Kidney (tissue), 14 donors: Measurements from ENCODE around the gene ITGA2. TPM values are rescaled to one million over a fixed set of nuclear protein-coding genes. Genes with fewer than 3 reads are reported as not detected.

Experiments used
- DNase-seq, 5 donors: peaks; one replicate each; pipeline ENCODE4 v3.0.0-alpha.2; 2013 to 2020
- FAIRE-seq: peaks from 2 replicates; lab custom pipeline; 2012; peaks lifted over from hg19 to GRCh38; lab: Jason Lieb, UNC
- H3K27ac ChIP-seq, 2 donors: one replicate each; pipeline ENCODE4 v1.7.0; 2013; ENCODE audit warnings: low read depth in 2 of 2, low read length in 2 of 2, inconsistent platforms in 1 of 2
- H3K27me3 ChIP-seq: one replicate; pipeline ENCODE4 v1.7.1; 2013; ENCODE audit warnings: low read length, inconsistent platforms; ENCODE audit not compliant: control insufficient read depth, insufficient read depth
- H3K36me3 ChIP-seq, 3 donors: one replicate each; pipeline versions ENCODE4 v1.7.0 to v1.7.1; 2013; ENCODE audit warnings: low read length in 3 of 3, control low read depth in 1 of 3, inconsistent platforms in 1 of 3; ENCODE audit not compliant: insufficient read depth in 3 of 3, control insufficient read depth in 2 of 3
- H3K4me1 ChIP-seq, 3 donors: one replicate each; pipeline versions ENCODE4 v1.7.0 to v1.7.1; 2013; ENCODE audit warnings: low read length in 3 of 3, inconsistent platforms in 1 of 3, low read depth in 1 of 3; ENCODE audit not compliant: control insufficient read depth in 2 of 3, insufficient read depth in 2 of 3
- H3K4me3 ChIP-seq, 3 donors: one replicate each; pipeline versions ENCODE4 v1.7.0 to v1.8.1; 2013; ENCODE audit warnings: low read length in 3 of 3, control low read depth in 1 of 3, inconsistent platforms in 1 of 3
- H3K9ac ChIP-seq, 3 donors: one replicate each; pipeline versions ENCODE4 v1.7.0 to v1.7.1; 2013; ENCODE audit warnings: low read length in 3 of 3, control low read depth in 1 of 3, inconsistent platforms in 1 of 3
- H3K9me3 ChIP-seq, 3 donors: one replicate each; pipeline versions ENCODE4 v1.7.0 to v1.7.1; 2013; ENCODE audit warnings: low read length in 3 of 3, control low read depth in 1 of 3, inconsistent platforms in 1 of 3; ENCODE audit not compliant: control insufficient read depth in 2 of 3, insufficient read depth in 1 of 3
- CTCF ChIP-seq: IDR thresholded peaks from 3 replicates; pipeline ENCODE4 v1.5.1; 2012; ENCODE audit warnings: mild to moderate bottlenecking, moderate library complexity, borderline replicate concordance; ENCODE audit not compliant: insufficient read depth; ENCODE audit errors: extremely low read depth
- intact Hi-C: fragments of 100-400 bp; cut with DNase I; formaldehyde crosslinking; loops from one replicate; pipeline ENCODE4 v1.11.1; 2022
- polyA plus RNA-seq: library from polyadenylated mRNA; stranded (reverse); fragments of 350-450 nt; fragmentation: Illumina TruSeq; extraction: RNeasy Lipid Tissue Mini Kit (QIAGEN cat#74804); gene quantifications from one replicate; pipeline ENCODE4 v1.2.3, GENCODE V29; 2014; ENCODE audit warnings: low read depth, low replicate concordance; ENCODE audit not compliant: insufficient read depth
- total RNA-seq: library from RNA; stranded (reverse); fragmentation: NEBNext Ultra II Directional; extraction: Animal tissue kit (Norgen Biotek cat#: 25700); gene quantifications from one replicate; pipeline ENCODE4 v1.2.1, GENCODE V29; 2021
- donor health status: control.
- donor health status: control.
- donor health status: control.
- donor health status: control.
- donor health status: control.
- donor health status: DM: yes; HTN: yes; CAD: no.
- donor health status: Normal renal cell carcinoma (clear cell type).

ITGA2 gene
- total and polyA plus RNA-seq, 2 donors from 2014 or later, result 4.9 to 44.5 TPM

DNA sequence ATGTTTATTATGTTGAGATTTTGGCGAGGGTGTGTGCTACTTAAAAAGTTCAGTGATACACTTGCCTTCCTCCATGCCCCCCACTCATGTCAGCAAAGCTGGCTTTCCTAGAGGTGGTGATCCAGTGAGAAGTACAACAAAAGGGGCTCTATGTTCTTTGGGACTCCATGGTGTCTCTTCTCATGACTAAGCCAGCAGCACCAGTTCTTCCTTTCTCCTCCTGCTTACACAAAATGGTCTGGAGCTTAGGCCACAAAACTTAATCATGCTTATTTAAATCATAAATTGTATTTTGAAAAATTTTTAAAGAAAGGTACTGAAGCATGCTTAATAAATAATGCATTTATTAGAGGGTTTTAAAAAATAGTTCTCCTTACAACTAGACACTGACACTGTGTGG, 98.0 kb downstream of the ITGA2 start:
- intact Hi-C loops, result no loop called here
- H3K27ac ChIP-seq, result no peak overlapping the region
- no peak for FAIRE-seq

DNA sequence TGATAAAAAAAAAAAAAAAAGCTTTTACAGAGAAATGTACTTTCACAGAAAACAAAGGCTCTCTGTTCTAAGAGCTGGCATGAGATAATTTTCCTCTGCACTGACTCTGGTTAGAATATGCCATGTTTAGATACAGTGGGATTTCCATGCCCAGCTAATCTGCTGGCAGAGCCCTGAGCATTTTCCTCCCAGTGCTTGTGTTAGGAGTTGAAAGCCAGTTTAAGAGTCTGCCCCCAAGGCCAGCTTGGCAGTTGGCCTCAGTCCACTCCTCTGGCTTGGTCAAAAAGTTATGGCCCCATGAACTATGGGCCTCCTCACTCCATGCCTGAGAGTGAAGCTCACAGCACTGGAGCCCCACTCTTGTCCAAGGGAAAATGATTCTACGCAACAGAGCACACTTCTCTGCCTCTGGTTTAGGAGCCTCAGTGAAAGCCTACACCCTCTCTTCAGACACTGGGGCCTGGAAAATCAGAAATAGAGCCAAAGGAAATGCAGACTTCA, 98.5 kb downstream of the ITGA2 start:
- intact Hi-C loops, result no loop called here

More for the DNA sequence above, 98.0 kb downstream of the ITGA2 start:
- no peak for TF ChIP-seq CTCF
- Histone ChIP-seq H3K9ac (no peak overlapping the region), H3K27me3 (no peaks in the 10 kb centered on the region), H3K9me3 (no peaks in the 10 kb centered on the region), H3K4me3 (no peak overlapping the region), H3K36me3 (no peaks in the 10 kb centered on the region), H3K4me1 (no peaks in the 10 kb centered on the region)
- no peak for DNase-seq

GRCh38 chr5:53089481-53089991, 100.4 kb downstream of the ITGA2 start:
- no peak overlapping the region for H3K4me3 ChIP-seq
- TF ChIP-seq CTCF, result no peak
- no peak for DNase-seq
- no peaks in the 10 kb centered on the region for H3K4me1 ChIP-seq
- H3K9ac ChIP-seq, result no peak overlapping the region
- FAIRE-seq, result no peak
- H3K9me3 ChIP-seq, result no peaks in the 10 kb centered on the region
- H3K27me3 ChIP-seq, result no peaks in the 10 kb centered on the region
- no peak overlapping the region for H3K27ac ChIP-seq
- H3K36me3 ChIP-seq, result no peaks in the 10 kb centered on the region
- intact Hi-C loops, result no loop called here

More for the DNA sequence above, 98.5 kb downstream of the ITGA2 start:
- no peak overlapping the region for H3K9ac ChIP-seq
- DNase-seq, result no peak
- H3K27ac ChIP-seq, result no peak overlapping the region
- H3K9me3 ChIP-seq, result no peaks in the 10 kb centered on the region
- no peak for FAIRE-seq
- H3K4me3 ChIP-seq, result no peak overlapping the region
- H3K36me3 ChIP-seq, result no peaks in the 10 kb centered on the region
- no peaks in the 10 kb centered on the region for H3K4me1 ChIP-seq
- no peak for TF ChIP-seq CTCF
- H3K27me3 ChIP-seq, result no peaks in the 10 kb centered on the region

GRCh38 chr5:53090229-53090628, 101.1 kb downstream of the ITGA2 start:
- H3K4me1 ChIP-seq, result no peaks in the 10 kb centered on the region
- FAIRE-seq, result no peak
- H3K9ac ChIP-seq, result no peak overlapping the region
- no peaks in the 10 kb centered on the region for H3K27me3 ChIP-seq
- no peak overlapping the region for H3K27ac ChIP-seq
- no peak overlapping the region for H3K4me3 ChIP-seq
- no peaks in the 10 kb centered on the region for H3K9me3 ChIP-seq
- no peak for DNase-seq
- H3K36me3 ChIP-seq, result no peaks in the 10 kb centered on the region
- TF ChIP-seq CTCF, result no peak
- intact Hi-C loops, result loop anchor here (10.0 kb wide), 1 partner anchor 135 kb away; no protein-coding TSS in a partner anchor
